Activated CD8-positive, alpha-beta memory T cell treated with anti-CD3 and anti-CD28 coated beads, Interleukin-2, amount 10 ng/mL, durations not matched to agents 7 days and 5 days (primary cell): ENCODE data around the gene ALOX15B. TPM values are rescaled to one million over a fixed set of nuclear protein-coding genes. Genes with fewer than 3 reads are reported as not detected.

Source experiments
- ATAC-seq: fragments of 150-1000 bp; cut with Tn5 transposase; one replicate; pipeline ENCODE4 v1.10.0; 2021; ENCODE audit warnings: moderate library complexity
- CTCF ChIA-PET: fragments of 350-600 bp; sonication (Branson Sonifier 250); formaldehyde crosslinking; loops from one replicate; lab custom pipeline; 2021; ENCODE audit warnings: antibody characterized with exemption; lab: Charles Lee
- DNase-seq: peaks from one replicate; pipeline ENCODE4 v3.0.0-alpha.2; 2020
- H3K27ac Mint-ChIP-seq: one replicate; pipeline ENCODE4 v1.8.0; 2021; ENCODE audit warnings: mild to moderate bottlenecking, mixed read lengths
- H3K27me3 Mint-ChIP-seq: one replicate; pipeline ENCODE4 v1.8.0; 2021; ENCODE audit warnings: mixed read lengths
- H3K36me3 Mint-ChIP-seq: one replicate; pipeline ENCODE4 v1.8.0; 2021; ENCODE audit warnings: mild to moderate bottlenecking, mixed read lengths
- H3K4me1 Mint-ChIP-seq: one replicate; pipeline ENCODE4 v1.8.0; 2021; ENCODE audit warnings: mixed read lengths
- H3K4me3 Mint-ChIP-seq: one replicate; pipeline ENCODE4 v1.8.0; 2021; ENCODE audit warnings: mild to moderate bottlenecking, moderate library complexity, mixed read lengths
- H3K9me3 Mint-ChIP-seq: one replicate; pipeline ENCODE4 v1.8.0; 2022; ENCODE audit warnings: low read depth, mixed read lengths
- microRNA-seq: library from miRNA; unstranded; fragments of <30 nt; microRNA quantifications from one replicate; pipeline ENCODE4 v1.2.0, GENCODE V29; 2022
- total RNA-seq, 2 experiments: library from RNA; stranded (reverse); gene quantifications; one replicate each; pipeline ENCODE4 v1.2.3, GENCODE V29; 2021

Gene ALOX15B
- total RNA-seq, 2 experiments from 2014 or later, result not detected

DNA sequence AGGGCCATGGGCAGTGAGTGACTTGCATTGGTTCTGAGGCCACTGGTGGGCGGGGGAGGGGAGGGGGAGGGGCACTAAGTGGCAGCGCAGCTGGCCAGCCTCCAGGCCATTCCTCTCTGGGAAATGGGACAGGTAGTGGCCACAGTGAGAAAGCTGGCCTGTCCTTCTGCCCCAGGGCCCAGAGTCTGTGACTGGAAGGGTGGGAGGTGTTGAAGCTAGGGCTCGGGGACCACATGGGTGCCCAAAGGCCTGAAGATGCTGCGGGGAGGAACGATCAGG lies 49.0 kb downstream of the ALOX15B start:
- ATAC-seq (no peak), DNase-seq (no peak)
- no peaks in the 10 kb centered on the region for H3K4me1 Mint-ChIP-seq
- CTCF ChIA-PET, result interaction anchor here (1.3 to 3.4 kb wide), 5 partner anchors 14 to 98 kb away, joined by 3 to 17 read pairs (median 6); no protein-coding TSS in a partner anchor
- H3K9me3 Mint-ChIP-seq, result no peaks in the 10 kb centered on the region
- H3K4me3 Mint-ChIP-seq, result no peak overlapping the region
- no peak overlapping the region for H3K27ac Mint-ChIP-seq
- H3K36me3 Mint-ChIP-seq, result no peaks in the 10 kb centered on the region
- H3K27me3 Mint-ChIP-seq, result peaks cover 21% of the 10 kb centered on the region

DNA sequence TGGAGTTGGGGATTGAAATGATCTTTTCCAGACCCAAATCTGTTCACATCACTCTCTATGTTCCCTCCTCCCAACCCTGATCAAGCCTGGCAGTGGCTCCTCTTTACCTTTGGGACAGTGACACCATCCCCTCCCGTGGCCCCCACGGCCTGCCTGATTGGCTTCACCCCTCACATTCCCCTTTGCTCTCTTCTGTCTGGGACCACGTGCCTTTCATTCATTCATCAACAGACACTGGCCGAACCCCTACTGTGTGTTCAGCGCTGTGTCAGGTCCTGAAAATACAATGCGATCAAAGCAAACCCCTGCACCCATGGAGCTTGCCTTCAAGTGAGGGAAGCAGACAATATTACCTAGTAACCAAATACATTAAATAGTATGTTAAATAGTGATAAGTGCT lies 50.9 kb downstream of the ALOX15B start:
- CTCF ChIA-PET, result interaction anchor here (1.1 to 6.7 kb wide), 4 partner anchors 7 to 28 kb away, joined by 3 to 107 read pairs (median 84); partner anchors contain the start of gene ALOXE3
- Mint-ChIP-seq H3K36me3 (no peaks in the 10 kb centered on the region), H3K27me3 (peaks cover 21% of the 10 kb centered on the region), H3K4me1 (peaks cover 6% of the 10 kb centered on the region), H3K27ac (no peak overlapping the region), H3K9me3 (no peaks in the 10 kb centered on the region), H3K4me3 (no peak overlapping the region)
- DNase-seq (no peak), ATAC-seq (no peak)

DNA sequence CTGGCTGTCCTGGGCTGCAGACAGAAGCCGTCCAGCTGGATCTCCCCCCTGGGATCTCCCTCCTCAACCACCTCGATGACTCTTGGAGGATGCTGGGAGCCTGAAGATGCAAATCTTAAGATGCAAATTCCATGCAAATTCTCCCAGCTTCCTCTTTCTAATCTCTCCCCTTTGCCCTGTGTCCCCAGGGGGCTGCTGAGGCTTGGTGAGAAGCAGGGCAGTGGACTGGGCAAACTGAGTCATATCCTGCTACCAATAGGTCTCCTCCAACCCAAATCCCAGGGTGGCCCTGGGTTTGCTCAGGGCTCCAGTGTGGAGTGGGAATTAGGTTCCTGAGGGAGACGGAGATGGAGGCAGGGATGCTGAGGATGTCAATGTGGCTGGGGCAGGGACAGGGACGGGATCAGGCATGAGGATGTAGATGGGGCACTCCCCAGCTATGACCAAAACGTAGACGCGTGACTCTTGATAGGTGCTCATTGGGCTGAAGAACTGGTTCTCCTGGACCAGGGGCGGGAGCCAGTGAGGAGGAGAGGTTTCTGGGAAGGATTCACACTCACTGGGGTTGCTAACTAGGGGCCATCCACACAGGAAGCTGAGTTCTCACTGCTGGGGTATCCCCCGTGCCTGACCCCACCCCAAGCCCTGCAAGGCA lies 52.3 kb downstream of the ALOX15B start:
- Mint-ChIP-seq H3K36me3 (no peaks in the 10 kb centered on the region), H3K27me3 (peaks cover 31% of the 10 kb centered on the region), H3K4me1 (peaks cover 6% of the 10 kb centered on the region), H3K27ac (no peak overlapping the region), H3K4me3 (no peak overlapping the region), H3K9me3 (no peaks in the 10 kb centered on the region)
- DNase-seq (no peak), ATAC-seq (no peak)
- CTCF ChIA-PET, result interaction anchor here (0.9 to 6.7 kb wide), 9 partner anchors 9 to 73 kb away, joined by 3 to 107 read pairs (median 46); partner anchors contain the start of gene ALOXE3

DNA sequence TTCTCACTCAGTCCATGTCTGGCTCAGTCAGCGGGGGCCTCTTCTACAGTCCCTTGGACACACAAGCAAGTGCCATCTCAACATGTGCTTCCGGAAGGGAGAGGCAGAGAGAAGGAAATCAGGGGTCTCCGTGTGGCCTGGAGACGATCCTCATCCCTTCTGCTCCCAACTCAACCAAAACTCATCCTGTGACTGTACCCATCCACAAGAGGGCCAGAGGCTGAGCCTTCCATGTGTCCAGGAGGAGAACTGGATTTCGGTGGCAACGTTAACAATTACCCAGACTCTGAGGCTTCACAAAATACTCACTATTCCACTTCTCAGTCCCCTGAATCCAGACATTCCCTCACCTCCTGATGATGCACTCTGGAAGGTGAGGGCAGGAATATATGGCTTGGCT lies 56.5 kb downstream of the ALOX15B start:
- Mint-ChIP-seq H3K36me3 (no peaks in the 10 kb centered on the region), H3K27me3 (peaks cover 21% of the 10 kb centered on the region), H3K9me3 (no peaks in the 10 kb centered on the region), H3K4me3 (no peak overlapping the region), H3K27ac (no peak overlapping the region), H3K4me1 (peaks cover 6% of the 10 kb centered on the region)
- ATAC-seq (no peak), DNase-seq (no peak)
- CTCF ChIA-PET, result interaction anchor here (1.1 to 6.7 kb wide), 7 partner anchors 13 to 54 kb away, joined by 3 to 107 read pairs (median 59); partner anchors contain the start of gene ALOXE3

DNA sequence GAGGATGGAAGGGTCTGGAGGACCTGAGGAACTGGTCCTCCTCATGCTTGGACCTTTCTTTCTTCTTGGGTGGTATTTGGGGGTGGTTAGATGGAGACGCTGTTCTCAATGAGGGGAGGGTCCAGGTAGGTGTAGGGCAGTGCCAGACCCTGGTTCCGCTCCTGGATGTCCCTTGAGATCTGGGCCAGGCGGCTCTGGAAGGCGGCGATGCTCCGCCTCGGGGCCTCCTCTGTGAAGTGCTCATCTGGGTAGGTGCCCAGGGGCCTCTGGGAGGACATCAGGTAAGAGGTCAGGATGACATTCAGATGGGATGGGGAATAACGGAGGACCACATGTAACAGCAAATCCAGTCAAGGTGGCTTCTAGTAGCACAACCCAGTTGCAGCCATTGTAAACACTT lies 57.7 kb downstream of the ALOX15B start:
- Mint-ChIP-seq H3K27me3 (peaks cover 12% of the 10 kb centered on the region), H3K4me1 (peaks cover 6% of the 10 kb centered on the region), H3K27ac (no peak overlapping the region), H3K36me3 (no peaks in the 10 kb centered on the region), H3K9me3 (no peaks in the 10 kb centered on the region), H3K4me3 (no peak overlapping the region)
- DNase-seq (no peak), ATAC-seq (no peak)
- CTCF ChIA-PET, result interaction anchor here (0.9 to 1.1 kb wide), 2 partner anchors 13 to 39 kb away, joined by 4 to 6 read pairs; no protein-coding TSS in a partner anchor

Small RNA genes lying within 50 kb of the gene (microRNA-seq; reads per million reads assigned to microRNA genes)
- not detected for gene MIR4314

Other genes with a start within 250 kb of the ALOX15B start
- 10 to 100 TPM; 15.5 to 31.9 TPM for gene KDM6B, start 204.8 kb upstream of the ALOX15B start, total RNA-seq
- gene TMEM88, start 184.0 kb upstream of the ALOX15B start, total RNA-seq, result 1 to 10 TPM in 1 of 2 experiments, under 1 TPM in 1; 0.84 to 1.2 TPM
- gene NAA38, start 181.5 kb upstream of the ALOX15B start, total RNA-seq, result 10 to 100 TPM; 86.0 to 95.8 TPM
- 1 to 10 TPM; 6.4 to 8.2 TPM for gene CYB5D1, start 181.1 kb upstream of the ALOX15B start, total RNA-seq
- 100 to 1,000 TPM; 139 to 147 TPM for gene CHD3, start 150.3 kb upstream of the ALOX15B start, total RNA-seq
- gene RNF227, start 122.8 kb upstream of the ALOX15B start, total RNA-seq, result 1 to 10 TPM; 2.8 to 3.9 TPM
- gene KCNAB3, start 109.2 kb upstream of the ALOX15B start, total RNA-seq, result 1 to 10 TPM; 6.6 to 6.7 TPM
- gene TRAPPC1, start 107.1 kb upstream of the ALOX15B start, total RNA-seq, result 100 to 1,000 TPM; 216 to 245 TPM
- 10 to 100 TPM; 56.8 to 69.2 TPM for gene CNTROB, start 106.9 kb upstream of the ALOX15B start, total RNA-seq
- gene GUCY2D, start 36.4 kb upstream of the ALOX15B start, total RNA-seq, result not detected
- under 1 TPM; 0.42 to 0.64 TPM for gene ALOX12B, start 48.7 kb downstream of the ALOX15B start, total RNA-seq
- not detected for gene ALOXE3, start 79.5 kb downstream of the ALOX15B start, total RNA-seq
- gene HES7, start 85.0 kb downstream of the ALOX15B start, total RNA-seq, result 1 to 10 TPM; 1.2 TPM
- 10 to 100 TPM; 47.3 to 56.4 TPM for gene PER1, start 113.3 kb downstream of the ALOX15B start, total RNA-seq
- 10 to 100 TPM; 47.6 to 68.9 TPM for gene VAMP2, start 123.9 kb downstream of the ALOX15B start, total RNA-seq
- gene TMEM107, start 137.3 kb downstream of the ALOX15B start, total RNA-seq, result 10 to 100 TPM; 29.9 to 61.0 TPM
- 10 to 100 TPM; 14.9 to 16.8 TPM for gene BORCS6, start 151.1 kb downstream of the ALOX15B start, total RNA-seq
- gene AURKB, start 171.5 kb downstream of the ALOX15B start, total RNA-seq, result 100 to 1,000 TPM; 197 to 234 TPM
- 10 to 100 TPM; 76.7 to 82.0 TPM for gene CTC1, start 209.0 kb downstream of the ALOX15B start, total RNA-seq
- gene PFAS, start 210.2 kb downstream of the ALOX15B start, total RNA-seq, result 100 to 1,000 TPM in 1 of 2 experiments, 10 to 100 TPM in 1; 75.1 to 113 TPM
- 10 to 100 TPM; 53.8 to 63.6 TPM for gene RANGRF, start 249.6 kb downstream of the ALOX15B start, total RNA-seq